ENCODE data around the gene KCNQ1OT1. TPM values are rescaled to one million over a fixed set of nuclear protein-coding genes. Genes with fewer than 3 reads are reported as not detected.
"Not testable (repeated sequence)": the region's sequence is repeated elsewhere in the genome, so short reads cannot be mapped to it uniquely, and the experiment has no call there.

Gene KCNQ1OT1
- total RNA-seq, 2 donors from 2014 or later = 1.0 to 2.1 TPM

DNA sequence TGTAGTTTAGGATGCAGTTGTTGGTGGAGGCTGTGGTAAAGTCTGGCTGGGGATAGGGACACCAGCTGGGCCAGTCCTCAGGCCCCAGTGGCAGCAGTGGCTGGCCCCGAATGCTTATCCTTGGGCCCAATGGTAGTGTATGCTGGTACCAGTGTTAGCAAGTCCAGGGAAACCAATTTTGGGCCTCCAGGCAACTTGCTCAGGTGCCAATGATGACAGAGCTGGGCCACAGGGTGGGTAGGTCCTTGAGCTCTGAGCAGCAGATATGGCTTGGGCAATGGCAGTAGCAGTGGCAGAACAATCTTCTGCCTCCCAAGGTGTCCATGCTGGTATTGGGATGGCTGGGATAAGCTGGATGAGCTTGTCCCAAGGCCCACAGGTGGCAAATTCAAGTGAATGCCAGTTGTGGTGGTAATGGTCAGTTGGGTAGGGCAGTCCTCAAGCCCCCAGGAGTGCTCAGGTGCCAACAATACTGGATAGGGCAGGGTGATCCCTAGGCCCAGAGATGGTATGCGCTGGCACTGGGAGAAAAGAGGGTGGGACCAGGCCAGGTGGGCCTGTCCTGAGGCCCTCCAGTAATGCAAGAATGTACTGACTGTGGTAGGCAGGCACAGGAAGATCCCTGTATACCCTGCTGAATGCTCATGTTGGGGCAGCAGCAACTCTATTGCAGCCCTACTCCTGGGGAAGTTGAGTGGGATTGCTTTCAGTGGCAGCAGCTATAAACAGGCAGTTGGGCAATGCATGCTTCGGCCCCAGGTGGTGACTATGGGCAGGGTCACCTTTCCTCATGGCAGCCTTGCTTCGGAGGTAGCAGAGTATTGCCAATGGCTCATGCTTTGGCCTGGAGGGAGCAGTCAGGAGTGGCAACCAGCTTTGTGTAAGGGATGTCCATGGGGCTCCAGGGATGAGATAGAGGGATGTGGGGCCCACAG is 54.7 kb downstream of the KCNQ1OT1 start:
- no peaks in the 10 kb centered on the region for H3K36me3 ChIP-seq
- no peak overlapping the region for H3K27ac ChIP-seq
- H3K4me1 ChIP-seq (replicated peaks) = no peaks in the 10 kb centered on the region
- TF ChIP-seq, protein P1, sequence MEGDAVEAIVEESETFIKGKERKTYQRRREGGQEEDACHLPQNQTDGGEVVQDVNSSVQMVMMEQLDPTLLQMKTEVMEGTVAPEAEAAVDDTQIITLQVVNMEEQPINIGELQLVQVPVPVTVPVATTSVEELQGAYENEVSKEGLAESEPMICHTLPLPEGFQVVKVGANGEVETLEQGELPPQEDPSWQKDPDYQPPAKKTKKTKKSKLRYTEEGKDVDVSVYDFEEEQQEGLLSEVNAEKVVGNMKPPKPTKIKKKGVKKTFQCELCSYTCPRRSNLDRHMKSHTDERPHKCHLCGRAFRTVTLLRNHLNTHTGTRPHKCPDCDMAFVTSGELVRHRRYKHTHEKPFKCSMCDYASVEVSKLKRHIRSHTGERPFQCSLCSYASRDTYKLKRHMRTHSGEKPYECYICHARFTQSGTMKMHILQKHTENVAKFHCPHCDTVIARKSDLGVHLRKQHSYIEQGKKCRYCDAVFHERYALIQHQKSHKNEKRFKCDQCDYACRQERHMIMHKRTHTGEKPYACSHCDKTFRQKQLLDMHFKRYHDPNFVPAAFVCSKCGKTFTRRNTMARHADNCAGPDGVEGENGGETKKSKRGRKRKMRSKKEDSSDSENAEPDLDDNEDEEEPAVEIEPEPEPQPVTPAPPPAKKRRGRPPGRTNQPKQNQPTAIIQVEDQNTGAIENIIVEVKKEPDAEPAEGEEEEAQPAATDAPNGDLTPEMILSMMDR (IDR thresholded peaks at IDR 0.05) = no peak
- TF ChIP-seq POLR2A (IDR thresholded peaks at IDR 0.05) = no peak
- no peak for TF ChIP-seq POLR2AphosphoS5 (IDR thresholded peaks at IDR 0.05)
- no peak overlapping the region for H3K4me3 ChIP-seq
- 93% methylated on average over 4 of the region's 4 CpGs for WGBS
- DNase-seq (ENCODE audit: low spot score) = no peak
- H3K9me3 ChIP-seq = no peaks in the 10 kb centered on the region
- intact Hi-C loops (cut with DNase I) = no loop called here
- H3K27me3 ChIP-seq (replicated peaks; ENCODE audit: insufficient read depth) = no peaks in the 10 kb centered on the region

DNA sequence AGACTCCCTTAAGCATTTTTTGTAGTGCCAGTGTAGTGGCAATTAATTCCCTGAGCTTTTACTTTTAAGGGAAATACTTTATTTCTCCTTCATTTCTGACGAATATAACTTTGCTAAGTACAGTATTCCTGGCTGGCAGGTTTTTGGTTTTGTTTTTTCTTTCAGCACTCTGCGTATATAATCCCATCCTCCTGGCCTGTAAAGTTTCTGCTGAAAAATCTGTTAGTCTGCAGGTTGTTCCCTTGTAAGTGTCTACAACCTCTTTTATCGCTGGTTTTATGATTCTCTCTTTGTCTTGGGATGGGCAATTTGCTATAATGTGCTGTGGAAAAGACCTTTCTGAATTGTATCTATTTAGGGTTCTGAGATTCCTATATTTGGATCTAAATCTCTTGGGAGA is 56.0 kb downstream of the KCNQ1OT1 start:
- no peaks in the 10 kb centered on the region for H3K9me3 ChIP-seq

DNA sequence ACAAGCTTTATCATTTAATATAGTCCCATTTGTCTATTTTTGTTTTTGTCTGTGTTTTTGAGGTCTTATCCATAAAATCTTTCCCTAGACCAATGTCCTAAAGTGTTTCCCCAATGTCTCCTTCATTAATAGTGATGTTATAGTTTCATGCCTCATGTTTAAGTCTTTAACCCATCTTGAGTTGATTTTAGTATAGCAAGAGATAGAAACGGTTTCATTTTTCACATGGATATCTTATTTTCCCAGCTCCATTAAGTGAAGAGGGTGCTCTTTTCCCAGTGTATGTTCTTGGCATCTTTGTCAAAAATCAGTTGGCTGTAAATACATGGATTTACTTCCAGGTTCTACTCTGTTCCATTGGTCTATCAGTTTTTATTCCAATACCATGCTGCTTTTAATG is 58.2 kb downstream of the KCNQ1OT1 start:
- H3K9me3 ChIP-seq = no peaks in the 10 kb centered on the region
- TF ChIP-seq POLR2AphosphoS5 (IDR thresholded peaks at IDR 0.05) = no peak
- no peak for TF ChIP-seq POLR2A (IDR thresholded peaks at IDR 0.05)
- TF ChIP-seq, protein P1 (IDR thresholded peaks at IDR 0.05) = no peak
- 94% methylated on average over 1 of the region's 1 CpG for WGBS
- no peak for DNase-seq (ENCODE audit: low spot score)
- H3K36me3 ChIP-seq = no peaks in the 10 kb centered on the region
- intact Hi-C loops (cut with DNase I) = no loop called here
- H3K4me3 ChIP-seq = no peak overlapping the region
- no peaks in the 10 kb centered on the region for H3K4me1 ChIP-seq (replicated peaks)
- no peak overlapping the region for H3K27ac ChIP-seq
- no peaks in the 10 kb centered on the region for H3K27me3 ChIP-seq (replicated peaks; ENCODE audit: insufficient read depth)

More for the DNA sequence above, 56.0 kb downstream of the KCNQ1OT1 start:
- Histone ChIP-seq H3K27ac (no peak overlapping the region), H3K4me3 (no peak overlapping the region), H3K36me3 (no peaks in the 10 kb centered on the region), H3K27me3 (replicated peaks; ENCODE audit: insufficient read depth) (no peaks in the 10 kb centered on the region), H3K4me1 (replicated peaks) (no peaks in the 10 kb centered on the region)
- TF ChIP-seq, protein P1 (IDR thresholded peaks at IDR 0.05) = no peak
- intact Hi-C loops (cut with DNase I) = no loop called here
- 91% methylated on average over 3 of the region's 3 CpGs for WGBS
- no peak for DNase-seq (ENCODE audit: low spot score)

DNA sequence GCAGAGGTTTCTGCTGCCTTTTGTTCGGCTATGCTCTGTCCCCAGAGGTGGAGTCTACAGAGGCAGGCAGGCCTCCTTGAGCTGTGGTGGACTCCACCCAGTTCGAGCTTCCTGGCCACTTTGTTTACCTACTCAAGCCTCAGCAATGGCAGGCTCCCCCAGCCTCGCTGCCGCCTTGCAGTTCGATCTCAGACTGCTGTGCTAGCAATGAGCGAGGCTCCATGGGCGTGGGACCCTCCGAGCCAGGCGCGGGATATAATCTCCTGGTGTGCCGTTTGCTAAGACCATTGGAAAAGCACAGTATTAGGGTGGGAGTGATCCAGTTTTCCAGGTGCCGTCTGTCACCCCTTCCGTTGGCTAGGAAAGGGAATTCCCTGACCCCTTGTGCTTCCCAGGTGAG is 60.0 kb downstream of the KCNQ1OT1 start:
- DNase-seq (ENCODE audit: low spot score); H3K36me3 ChIP-seq; intact Hi-C loops (cut with DNase I); H3K27ac ChIP-seq; H3K4me1 ChIP-seq (replicated peaks); H3K27me3 ChIP-seq (replicated peaks; ENCODE audit: insufficient read depth); H3K4me3 ChIP-seq; H3K9me3 ChIP-seq: not testable (repeated sequence)
- 98% methylated on average over 13 of the region's 13 CpGs for whole genome bisulfite sequencing

DNA sequence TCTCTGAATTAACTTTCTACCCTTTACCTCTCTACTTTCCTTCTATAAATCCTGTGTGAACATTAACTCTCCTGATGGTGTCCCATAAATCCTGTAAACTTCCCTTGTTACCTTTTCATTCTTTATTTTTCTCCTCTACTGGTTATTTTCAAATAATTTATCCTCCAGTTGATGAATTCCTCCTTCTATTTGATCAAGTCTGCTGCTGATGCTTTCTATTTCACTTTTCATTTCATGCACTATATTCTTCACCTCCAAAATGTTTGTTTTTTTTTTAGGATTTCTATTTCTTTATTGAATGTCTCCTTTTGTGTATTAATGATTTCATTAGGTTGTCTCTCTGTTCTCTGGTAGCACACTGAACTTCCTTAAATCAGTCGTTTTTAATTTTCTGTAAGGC is 68.6 kb downstream of the KCNQ1OT1 start:
- DNase-seq (ENCODE audit: low spot score) = no peak
- Histone ChIP-seq H3K9me3 (no peaks in the 10 kb centered on the region), H3K4me1 (replicated peaks) (no peaks in the 10 kb centered on the region), H3K27ac (no peak overlapping the region), H3K27me3 (replicated peaks; ENCODE audit: insufficient read depth) (no peaks in the 10 kb centered on the region), H3K36me3 (no peaks in the 10 kb centered on the region), H3K4me3 (no peak overlapping the region)
- WGBS = 51% methylated on average over 1 of the region's 1 CpG
- intact Hi-C loops (cut with DNase I) = no loop called here
- TF ChIP-seq, protein P1 (IDR thresholded peaks at IDR 0.05) = no peak
- TF ChIP-seq POLR2A (IDR thresholded peaks at IDR 0.05) = no peak
- no peak for TF ChIP-seq POLR2AphosphoS5 (IDR thresholded peaks at IDR 0.05)
